Heart left ventricle (tissue), 16 donors: ENCODE measurements around the gene EDDM3A. TPM values are rescaled to one million over a fixed set of nuclear protein-coding genes. Genes with fewer than 3 reads are reported as not detected.
A peak's percentile ranks its signal among the peaks of the same experiment; 100 is the strongest.

Experiments used
- ATAC-seq, 4 donors: fragments of 200-7000 bp; cut with Tn5 transposase; one replicate each; pipeline ENCODE4 v1.9.1; 2020 to 2022; ENCODE audit warnings: moderate library complexity in 4 of 4, mild to moderate bottlenecking in 3 of 4, moderate number of reproducible peaks in 1 of 4
- DNase-seq, 5 donors: peaks; one replicate each; pipeline ENCODE4 v3.0.0-alpha.2; 2020
- H3K27ac ChIP-seq, 12 donors: fragments of 200-600 bp; sonication (generic) in 4 of 12; one replicate each; pipeline versions ENCODE4 v1.5.0 to v1.8.0; 2016 to 2022; ENCODE audit warnings: mild to moderate bottlenecking in 2 of 12
- H3K27me3 ChIP-seq, 9 donors: fragments of 200-600 bp; sonication (generic) in 2 of 9; one replicate each; pipeline versions ENCODE4 v1.5.1 to v1.8.0; 2016 to 2022; ENCODE audit warnings: mild to moderate bottlenecking in 3 of 9
- H3K36me3 ChIP-seq, 9 donors: fragments of 200-600 bp; sonication (generic) in 2 of 9; one replicate each; pipeline versions ENCODE4 v1.5.0 to v1.8.0; 2018 to 2022; ENCODE audit warnings: mild to moderate bottlenecking in 2 of 9
- H3K4me1 ChIP-seq, 12 donors: fragments of 200-600 bp; sonication (generic) in 4 of 12; one replicate each; pipeline versions ENCODE4 v1.5.0 to v1.8.0; 2016 to 2022; ENCODE audit warnings: mild to moderate bottlenecking in 3 of 12
- H3K4me3 ChIP-seq, 12 donors: fragments of 200-600 bp; sonication (generic) in 4 of 12; one replicate each; pipeline versions ENCODE4 v1.5.0 to v1.8.0; 2017 to 2022; ENCODE audit warnings: mild to moderate bottlenecking in 9 of 12, moderate library complexity in 4 of 12
- H3K9me3 ChIP-seq, 12 donors: fragments of 200-600 bp; sonication (generic) in 4 of 12; one replicate each; pipeline versions ENCODE4 v1.5.0 to v1.8.0; 2016 to 2022; ENCODE audit warnings: mild to moderate bottlenecking in 1 of 12
- POLR2A ChIP-seq, 2 donors: fragments of 450-650 bp; IDR thresholded peaks; one replicate each; pipeline ENCODE4 v1.6.1; 2017; ENCODE audit warnings: antibody characterized with exemption in 2 of 2, mild to moderate bottlenecking in 2 of 2, moderate library complexity in 2 of 2
- WGBS, 4 donors: extraction: QIAGEN DNeasy Blood & Tissue Kit in 2 of 4; methylation state at CpG; one replicate each; pipeline versions ENCODE4 v1.1.5 to v1.1.7; 2013 to 2018; 5-methylcytosine and 5-hydroxymethylcytosine counted together
- intact Hi-C, 10 donors: fragments of 100-400 bp; cut with DNase I; formaldehyde crosslinking; loops; one replicate each; pipeline versions ENCODE4 v1.11.1 to v1.14.2; 2022
- polyA plus RNA-seq, 2 donors: library from polyadenylated mRNA; stranded (reverse); fragments of 200-250 nt; gene quantifications; one replicate each; pipeline ENCODE4 v1.2.3, GENCODE V29; 2013
- total RNA-seq, 9 donors: library from RNA; depleted of rRNA in 2 of 9; stranded (reverse); fragments of >200 nt in 2 of 9; fragmentation: NEBNext Ultra II Directional in 3 of 9; extraction: Animal tissue kit (Norgen Biotek cat#: 25700) in 3 of 9; gene quantifications; one replicate each; pipeline versions ENCODE4 v1.1.0 to v1.2.4, GENCODE V29; 2016 to 2023
- TF ChIP-seq, protein P1 (sequence below), 12 donors: fragments of 200-600 bp; sonication (generic) in 4 of 12; IDR thresholded peaks; one replicate each; pipeline versions ENCODE4 v1.5.0 to v1.8.0; 2018 to 2022; ENCODE audit warnings: antibody characterized with exemption in 12 of 12, mild to moderate bottlenecking in 5 of 12
- donor health status: ischemic (EF 13 %, LVEDD 7.1; RV severe dilation, severe dysfunction).
- donor health status: healthy with polysubstance abuse.
- donor health status: DM: no; HTN: yes; CAD: no.
- donor health status: DM: no; HTN: no; CAD: no.
- donor health status: ischemic (EF 25% LVEDD 6.9; RV normal size, moderate dysfunction).
- donor health status: ischemic (EF 25% LVEDD 5.7; RV mildly dilated, moderate dysfunction).
- donor health status: healthy.
- donor health status: DM: yes; HTN: yes; CAD: no.
- donor health status: ischemic (EF 35%, LVEDD 5.7; RV mildly dilated, moderate dysfunction).
- donor health status: nonischemic (EF 11% LVEDD 7.7; RV severe dilation, severe dysfunction).
- donor health status: DM: yes; HTN: yes; CAD: no.
- donor health status: PGD.
- donor health status: ischemic (EF 29% LVEDD 5.4; RV normal size, mild dysfunction).
- donor health status: nonischemic (EF 23%, LVEDD 6.1; RV moderate dilation, normal function).

EDDM3A gene
- total and polyA plus RNA-seq, 11 donors: not detected

- ATAC-seq (no peak), DNase-seq (no peak)
- Histone ChIP-seq H3K4me1 (peaks cover 0 to 31% (median 5%) of the 10 kb centered on the region in 12 donors), H3K9me3 (no peaks in the 10 kb centered on the region), H3K27me3 (no peaks in the 10 kb centered on the region), H3K4me3 (no peak overlapping the region), H3K36me3 (no peaks in the 10 kb centered on the region), H3K27ac (peak overlapping the region in 4 of 12 donors; percentile 15 to 72 (median 62))
- 86 to 89% (median 87%) methylated on average over 13 of the region's 13 CpGs for WGBS, 4 donors
- intact Hi-C loops: no loop called here
- TF ChIP-seq, protein P1, sequence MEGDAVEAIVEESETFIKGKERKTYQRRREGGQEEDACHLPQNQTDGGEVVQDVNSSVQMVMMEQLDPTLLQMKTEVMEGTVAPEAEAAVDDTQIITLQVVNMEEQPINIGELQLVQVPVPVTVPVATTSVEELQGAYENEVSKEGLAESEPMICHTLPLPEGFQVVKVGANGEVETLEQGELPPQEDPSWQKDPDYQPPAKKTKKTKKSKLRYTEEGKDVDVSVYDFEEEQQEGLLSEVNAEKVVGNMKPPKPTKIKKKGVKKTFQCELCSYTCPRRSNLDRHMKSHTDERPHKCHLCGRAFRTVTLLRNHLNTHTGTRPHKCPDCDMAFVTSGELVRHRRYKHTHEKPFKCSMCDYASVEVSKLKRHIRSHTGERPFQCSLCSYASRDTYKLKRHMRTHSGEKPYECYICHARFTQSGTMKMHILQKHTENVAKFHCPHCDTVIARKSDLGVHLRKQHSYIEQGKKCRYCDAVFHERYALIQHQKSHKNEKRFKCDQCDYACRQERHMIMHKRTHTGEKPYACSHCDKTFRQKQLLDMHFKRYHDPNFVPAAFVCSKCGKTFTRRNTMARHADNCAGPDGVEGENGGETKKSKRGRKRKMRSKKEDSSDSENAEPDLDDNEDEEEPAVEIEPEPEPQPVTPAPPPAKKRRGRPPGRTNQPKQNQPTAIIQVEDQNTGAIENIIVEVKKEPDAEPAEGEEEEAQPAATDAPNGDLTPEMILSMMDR (IDR thresholded peaks at IDR 0.05): no peak
- no peak for TF ChIP-seq POLR2A (IDR thresholded peaks at IDR 0.05)
These were observed 44.9 kb downstream of the EDDM3A start for GRCh38 chr14:20790464-20791116.

- no peak for DNase-seq
- Histone ChIP-seq H3K4me1 (peaks cover 0 to 31% (median 5%) of the 10 kb centered on the region in 12 donors), H3K27ac (peak overlapping the region in 2 of 12 donors; percentile 3 to 64), H3K27me3 (no peaks in the 10 kb centered on the region), H3K9me3 (no peaks in the 10 kb centered on the region), H3K36me3 (no peaks in the 10 kb centered on the region), H3K4me3 (no peak overlapping the region)
- WGBS, 4 donors: 68 to 75% (median 70%) methylated on average over 7 of the region's 7 CpGs
- intact Hi-C loops: no loop called here
- TF ChIP-seq, protein P1 (IDR thresholded peaks at IDR 0.05): no peak
- no peak for ATAC-seq
These were observed 45.5 kb downstream of the EDDM3A start for GRCh38 chr14:20791187-20791586.

- intact Hi-C loops: no loop called here
- ATAC-seq (no peak), DNase-seq (no peak)
- H3K9me3 ChIP-seq: no peaks in the 10 kb centered on the region
- TF ChIP-seq POLR2A (IDR thresholded peaks at IDR 0.05): no peak
- TF ChIP-seq, protein P1 (IDR thresholded peaks at IDR 0.05): no peak
- H3K4me3 ChIP-seq: no peak overlapping the region
- peaks cover 0 to 27% (median 5%) of the 10 kb centered on the region in 12 donors for H3K4me1 ChIP-seq
- H3K27ac ChIP-seq: peak overlapping the region in 1 of 12 donors; percentile 64
- WGBS, 4 donors: 86 to 90% (median 87%) methylated on average over 2 of the region's 2 CpGs
- no peaks in the 10 kb centered on the region for H3K27me3 ChIP-seq
- H3K36me3 ChIP-seq: no peaks in the 10 kb centered on the region
These were observed 45.9 kb downstream of the EDDM3A start for GRCh38 chr14:20791597-20791996.

GRCh38 chr14:20792556-20792955, 46.9 kb downstream of the EDDM3A start:
- DNase-seq (no peak), ATAC-seq (no peak)
- H3K27me3 ChIP-seq: no peaks in the 10 kb centered on the region
- 87 to 97% (median 88%) methylated on average over 4 of the region's 4 CpGs for WGBS, 4 donors
- no peaks in the 10 kb centered on the region for H3K9me3 ChIP-seq
- no peaks in the 10 kb centered on the region for H3K36me3 ChIP-seq
- intact Hi-C loops: no loop called here
- H3K4me1 ChIP-seq: peaks cover 0 to 29% (median 5%) of the 10 kb centered on the region in 12 donors
- no peak overlapping the region for H3K27ac ChIP-seq
- TF ChIP-seq, protein P1 (IDR thresholded peaks at IDR 0.05): no peak
- TF ChIP-seq POLR2A (IDR thresholded peaks at IDR 0.05): no peak
- no peak overlapping the region for H3K4me3 ChIP-seq
